ENCODE results near the gene ZDHHC3. TPM values are rescaled to one million over a fixed set of nuclear protein-coding genes. Genes with fewer than 3 reads are reported as not detected.

ZDHHC3 gene
- total RNA-seq, 1 experiment from 2014 or later = 49.5 TPM

DNA sequence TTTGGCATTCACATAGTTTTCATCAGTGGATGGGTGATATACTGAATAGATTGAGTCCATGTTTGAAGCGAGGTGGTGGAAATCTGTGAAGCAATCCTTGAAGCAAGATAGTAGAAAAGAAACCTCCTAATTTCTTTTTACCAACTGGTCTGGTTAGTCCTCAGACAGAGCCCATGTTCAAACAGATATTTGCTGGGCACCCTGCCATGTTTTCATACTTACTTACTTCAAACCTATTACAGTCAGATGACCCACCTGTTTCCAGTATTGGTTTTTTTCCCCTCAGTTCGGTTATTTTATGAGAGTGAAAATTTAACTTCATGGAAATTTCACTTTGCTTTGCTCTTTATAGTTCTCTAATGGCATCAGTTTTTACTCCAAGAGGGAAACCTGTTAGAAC, 23.8 kb upstream of the ZDHHC3 start:
- no TSS peak for BruUV-seq (replicated peaks)
- Histone ChIP-seq H3K4me1 (ENCODE audit: control insufficient read depth, insufficient read depth, low read length) (no peaks in the 10 kb centered on the region; the same call in 1 of the 2 replicates), H3K4me3 (ENCODE audit: low read depth in 2 of 2, low read length in 2 of 2) (no peak overlapping the region), H3K27me3 (ENCODE audit: control insufficient read depth, insufficient read depth, low read length) (no peaks in the 10 kb centered on the region), H3K27ac (ENCODE audit: low read length) (no peak overlapping the region), H3K36me3 (ENCODE audit: control insufficient read depth, insufficient read depth, low read length) (peaks cover 6% of the 10 kb centered on the region), H3K9me3 (ENCODE audit: control insufficient read depth, insufficient read depth, low read depth, low read length) (no peaks in the 10 kb centered on the region)
- TF ChIP-seq SIN3A (IDR thresholded peaks at IDR 0.05; ENCODE audit: borderline replicate concordance, insufficient read depth, low read depth, low read length) (no peak), TCF7L2 (IDR thresholded peaks at IDR 0.05; ENCODE audit: low read depth, low read length) (no peak), POLR2AphosphoS5 (IDR thresholded peaks at IDR 0.05; ENCODE audit: low read depth, low read length) (no peak)
- TF ChIP-seq, protein P1, sequence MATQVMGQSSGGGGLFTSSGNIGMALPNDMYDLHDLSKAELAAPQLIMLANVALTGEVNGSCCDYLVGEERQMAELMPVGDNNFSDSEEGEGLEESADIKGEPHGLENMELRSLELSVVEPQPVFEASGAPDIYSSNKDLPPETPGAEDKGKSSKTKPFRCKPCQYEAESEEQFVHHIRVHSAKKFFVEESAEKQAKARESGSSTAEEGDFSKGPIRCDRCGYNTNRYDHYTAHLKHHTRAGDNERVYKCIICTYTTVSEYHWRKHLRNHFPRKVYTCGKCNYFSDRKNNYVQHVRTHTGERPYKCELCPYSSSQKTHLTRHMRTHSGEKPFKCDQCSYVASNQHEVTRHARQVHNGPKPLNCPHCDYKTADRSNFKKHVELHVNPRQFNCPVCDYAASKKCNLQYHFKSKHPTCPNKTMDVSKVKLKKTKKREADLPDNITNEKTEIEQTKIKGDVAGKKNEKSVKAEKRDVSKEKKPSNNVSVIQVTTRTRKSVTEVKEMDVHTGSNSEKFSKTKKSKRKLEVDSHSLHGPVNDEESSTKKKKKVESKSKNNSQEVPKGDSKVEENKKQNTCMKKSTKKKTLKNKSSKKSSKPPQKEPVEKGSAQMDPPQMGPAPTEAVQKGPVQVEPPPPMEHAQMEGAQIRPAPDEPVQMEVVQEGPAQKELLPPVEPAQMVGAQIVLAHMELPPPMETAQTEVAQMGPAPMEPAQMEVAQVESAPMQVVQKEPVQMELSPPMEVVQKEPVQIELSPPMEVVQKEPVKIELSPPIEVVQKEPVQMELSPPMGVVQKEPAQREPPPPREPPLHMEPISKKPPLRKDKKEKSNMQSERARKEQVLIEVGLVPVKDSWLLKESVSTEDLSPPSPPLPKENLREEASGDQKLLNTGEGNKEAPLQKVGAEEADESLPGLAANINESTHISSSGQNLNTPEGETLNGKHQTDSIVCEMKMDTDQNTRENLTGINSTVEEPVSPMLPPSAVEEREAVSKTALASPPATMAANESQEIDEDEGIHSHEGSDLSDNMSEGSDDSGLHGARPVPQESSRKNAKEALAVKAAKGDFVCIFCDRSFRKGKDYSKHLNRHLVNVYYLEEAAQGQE (IDR thresholded peaks at IDR 0.05; ENCODE audit: insufficient read depth in 1 of 2, low read depth in 2 of 2, low read length in 1 of 2) = no peak
- TF ChIP-seq, protein P2, sequence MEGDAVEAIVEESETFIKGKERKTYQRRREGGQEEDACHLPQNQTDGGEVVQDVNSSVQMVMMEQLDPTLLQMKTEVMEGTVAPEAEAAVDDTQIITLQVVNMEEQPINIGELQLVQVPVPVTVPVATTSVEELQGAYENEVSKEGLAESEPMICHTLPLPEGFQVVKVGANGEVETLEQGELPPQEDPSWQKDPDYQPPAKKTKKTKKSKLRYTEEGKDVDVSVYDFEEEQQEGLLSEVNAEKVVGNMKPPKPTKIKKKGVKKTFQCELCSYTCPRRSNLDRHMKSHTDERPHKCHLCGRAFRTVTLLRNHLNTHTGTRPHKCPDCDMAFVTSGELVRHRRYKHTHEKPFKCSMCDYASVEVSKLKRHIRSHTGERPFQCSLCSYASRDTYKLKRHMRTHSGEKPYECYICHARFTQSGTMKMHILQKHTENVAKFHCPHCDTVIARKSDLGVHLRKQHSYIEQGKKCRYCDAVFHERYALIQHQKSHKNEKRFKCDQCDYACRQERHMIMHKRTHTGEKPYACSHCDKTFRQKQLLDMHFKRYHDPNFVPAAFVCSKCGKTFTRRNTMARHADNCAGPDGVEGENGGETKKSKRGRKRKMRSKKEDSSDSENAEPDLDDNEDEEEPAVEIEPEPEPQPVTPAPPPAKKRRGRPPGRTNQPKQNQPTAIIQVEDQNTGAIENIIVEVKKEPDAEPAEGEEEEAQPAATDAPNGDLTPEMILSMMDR (IDR thresholded peaks at IDR 0.05) = no peak
- no peak for DNase-seq (ENCODE audit: low read depth, low spot score)
- intact Hi-C loops (cut with micrococcal nuclease; ENCODE audit: unreplicated experiment) = no loop called here
- in situ Hi-C loops (cut with HindIII; ENCODE audit: low pct_unique_long_range_greater_than_20kb, low sequenced_read_pairs) = no loop called here
- CTCF ChIA-PET = no interaction called here
- POLR2A ChIA-PET = interaction anchor here (0.6 kb wide), 1 partner anchor 42 kb away, joined by 3 read pairs; no protein-coding TSS in a partner anchor
- ATAC-seq = no peak

DNA sequence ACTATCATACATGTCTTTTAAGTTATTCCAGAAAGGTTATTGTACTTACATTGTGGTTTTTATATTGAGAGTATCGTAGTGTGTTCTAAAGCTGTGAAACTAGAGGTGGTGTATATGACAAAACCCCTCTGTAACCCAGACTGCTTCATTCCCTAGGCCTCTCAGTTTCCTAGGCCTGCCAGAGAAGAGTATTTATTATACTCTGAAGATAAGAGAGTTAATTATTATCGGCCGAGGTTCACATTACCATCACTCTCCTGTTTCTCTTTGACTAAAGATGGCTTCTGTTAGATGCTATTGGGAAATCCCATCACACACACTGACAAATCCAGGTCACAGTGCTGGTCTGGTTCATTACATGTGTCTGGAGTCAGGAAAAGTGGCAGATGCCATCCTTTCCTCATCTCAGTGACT, 20.6 kb upstream of the ZDHHC3 start:
- intact Hi-C loops (cut with micrococcal nuclease; ENCODE audit: unreplicated experiment) (no loop called here), in situ Hi-C loops (cut with HindIII; ENCODE audit: low pct_unique_long_range_greater_than_20kb, low sequenced_read_pairs) (no loop called here)
- Histone ChIP-seq H3K27ac (ENCODE audit: low read length) (no peak overlapping the region), H3K9me3 (ENCODE audit: control insufficient read depth, insufficient read depth, low read depth, low read length) (no peaks in the 10 kb centered on the region), H3K36me3 (ENCODE audit: control insufficient read depth, insufficient read depth, low read length) (peaks cover 6% of the 10 kb centered on the region), H3K27me3 (ENCODE audit: control insufficient read depth, insufficient read depth, low read length) (no peaks in the 10 kb centered on the region), H3K4me3 (ENCODE audit: low read depth in 2 of 2, low read length in 2 of 2) (no peak overlapping the region), H3K4me1 (ENCODE audit: control insufficient read depth, insufficient read depth, low read length) (no peaks in the 10 kb centered on the region; the same call in 1 of the 2 replicates)
- no TSS peak for BruUV-seq (replicated peaks)
- CTCF ChIA-PET = no interaction called here
- POLR2A ChIA-PET = interaction anchor here (0.6 kb wide), 1 partner anchor 133 kb away, joined by 3 read pairs; no protein-coding TSS in a partner anchor
- TF ChIP-seq SIN3A (IDR thresholded peaks at IDR 0.05; ENCODE audit: borderline replicate concordance, insufficient read depth, low read depth, low read length) (no peak), TCF7L2 (IDR thresholded peaks at IDR 0.05; ENCODE audit: low read depth, low read length) (no peak), POLR2AphosphoS5 (IDR thresholded peaks at IDR 0.05; ENCODE audit: low read depth, low read length) (no peak)
- TF ChIP-seq, protein P2 (IDR thresholded peaks at IDR 0.05) = no peak
- TF ChIP-seq, protein P1 (IDR thresholded peaks at IDR 0.05; ENCODE audit: insufficient read depth in 1 of 2, low read depth in 2 of 2, low read length in 1 of 2) = no peak
- ATAC-seq = no peak
- no peak for DNase-seq (ENCODE audit: low read depth, low spot score)
